DND-41 (cell line): ENCODE measurements around the gene MED12.

Experiments used
- ATAC-seq: fragments of 200-7000 bp; cut with Tn5 transposase; 3 replicates; pipeline ENCODE4 v1.9.1; 2021; ENCODE audit warnings: low read depth; ENCODE audit not compliant: insufficient read depth
- DNase-seq: peaks from one replicate; pipeline ENCODE4 v3.0.0-alpha.2; 2020
- H2AFZ ChIP-seq: 2 replicates; pipeline ENCODE4 v1.6.0; 2012; ENCODE audit warnings: low read depth, low read length
- H3K27ac ChIP-seq: 2 replicates; pipeline ENCODE4 v1.5.1; 2012; ENCODE audit warnings: low read length, inconsistent platforms
- H3K27me3 ChIP-seq: fragments of 200-600 bp; sonication (generic); 2 replicates; pipeline ENCODE4 v1.6.0; 2012; ENCODE audit warnings: low read length, mild to moderate bottlenecking, inconsistent platforms; ENCODE audit not compliant: insufficient read depth, poor library complexity
- H3K36me3 ChIP-seq: 2 replicates; pipeline ENCODE4 v1.5.1; 2012; ENCODE audit warnings: low read length, inconsistent platforms; ENCODE audit not compliant: insufficient read depth
- H3K4me1 ChIP-seq: 2 replicates; pipeline ENCODE4 v1.5.1; 2012; ENCODE audit warnings: mild to moderate bottlenecking, low read length; ENCODE audit not compliant: insufficient read depth
- H3K4me2 ChIP-seq: 2 replicates; pipeline ENCODE4 v1.6.0; 2012; ENCODE audit warnings: mild to moderate bottlenecking, moderate library complexity, low read length, inconsistent platforms; ENCODE audit not compliant: insufficient read depth
- H3K4me3 ChIP-seq, 2 experiments: fragments of 200-600 bp in 1 of 2; shearing (Covaris generic) in 1 of 2; 2 replicates each; pipeline ENCODE4 v1.5.1; 2012 to 2016; ENCODE audit warnings: inconsistent platforms in 2 of 2, low read length in 2 of 2, mild to moderate bottlenecking in 2 of 2, low read depth in 1 of 2, moderate library complexity in 1 of 2
- H3K79me2 ChIP-seq: 2 replicates; pipeline ENCODE4 v1.6.0; 2012; ENCODE audit warnings: low read length, inconsistent platforms; ENCODE audit not compliant: insufficient read depth
- H3K9ac ChIP-seq: 2 replicates; pipeline ENCODE4 v1.6.0; 2012; ENCODE audit warnings: low read depth, mild to moderate bottlenecking, inconsistent platforms, low read length, moderate library complexity
- H3K9me3 ChIP-seq: 2 replicates; pipeline ENCODE4 v1.5.1; 2012; ENCODE audit warnings: low read length, moderate library complexity, mild to moderate bottlenecking, inconsistent platforms; ENCODE audit not compliant: insufficient read depth, severe bottlenecking
- H4K20me1 ChIP-seq: 2 replicates; pipeline ENCODE4 v1.6.0; 2012; ENCODE audit warnings: low read length; ENCODE audit not compliant: insufficient read depth
- EZH2 ChIP-seq: IDR thresholded peaks from 3 replicates; pipeline ENCODE4 v1.6.1; 2012; ENCODE audit warnings: borderline replicate concordance, low read depth, mild to moderate bottlenecking, moderate library complexity, low read length, inconsistent platforms; ENCODE audit not compliant: severe bottlenecking
- TF ChIP-seq, protein P1 (sequence below): IDR thresholded peaks from 2 replicates; pipeline ENCODE4 v1.5.1; 2012; ENCODE audit warnings: borderline replicate concordance, low read length, moderate library complexity, mild to moderate bottlenecking; ENCODE audit not compliant: poor library complexity, severe bottlenecking; ENCODE audit errors: extremely low read depth

Gene MED12

DNA sequence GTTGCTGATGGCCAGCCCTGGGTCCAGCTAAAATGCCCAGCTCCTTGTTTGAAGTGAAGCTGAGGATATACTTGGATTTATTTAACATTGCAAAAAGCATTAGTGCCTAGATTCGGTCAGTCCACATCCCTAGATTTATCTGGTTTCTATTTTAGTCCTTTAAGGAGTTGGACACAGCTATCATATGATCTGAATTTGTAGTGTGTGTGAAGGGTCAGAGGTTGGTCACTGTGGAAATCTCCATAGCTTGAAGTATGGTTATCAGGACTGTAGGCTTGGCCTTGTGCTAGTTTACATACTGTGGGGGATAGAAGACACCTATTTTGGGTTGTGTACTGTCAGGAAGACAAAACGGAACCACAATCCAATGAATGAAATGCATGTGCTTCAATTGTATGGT, 55.0 kb downstream of the MED12 start:
- no peaks in the 10 kb centered on the region for H3K4me1 ChIP-seq
- H4K20me1 ChIP-seq = no peaks in the 10 kb centered on the region
- H2AFZ ChIP-seq = no peak overlapping the region
- no peak overlapping the region for H3K27ac ChIP-seq
- peaks cover 27% of the 10 kb centered on the region for H3K36me3 ChIP-seq
- H3K27me3 ChIP-seq = no peaks in the 10 kb centered on the region
- H3K9me3 ChIP-seq = no peaks in the 10 kb centered on the region
- H3K9ac ChIP-seq = no peak overlapping the region
- ATAC-seq (no peak), DNase-seq (no peak)
- no peak overlapping the region for H3K4me3 ChIP-seq
- no peak overlapping the region for H3K4me2 ChIP-seq
- peaks cover 7% of the 10 kb centered on the region; the same call in 1 of the 2 replicates for H3K79me2 ChIP-seq
- TF ChIP-seq, protein P1, sequence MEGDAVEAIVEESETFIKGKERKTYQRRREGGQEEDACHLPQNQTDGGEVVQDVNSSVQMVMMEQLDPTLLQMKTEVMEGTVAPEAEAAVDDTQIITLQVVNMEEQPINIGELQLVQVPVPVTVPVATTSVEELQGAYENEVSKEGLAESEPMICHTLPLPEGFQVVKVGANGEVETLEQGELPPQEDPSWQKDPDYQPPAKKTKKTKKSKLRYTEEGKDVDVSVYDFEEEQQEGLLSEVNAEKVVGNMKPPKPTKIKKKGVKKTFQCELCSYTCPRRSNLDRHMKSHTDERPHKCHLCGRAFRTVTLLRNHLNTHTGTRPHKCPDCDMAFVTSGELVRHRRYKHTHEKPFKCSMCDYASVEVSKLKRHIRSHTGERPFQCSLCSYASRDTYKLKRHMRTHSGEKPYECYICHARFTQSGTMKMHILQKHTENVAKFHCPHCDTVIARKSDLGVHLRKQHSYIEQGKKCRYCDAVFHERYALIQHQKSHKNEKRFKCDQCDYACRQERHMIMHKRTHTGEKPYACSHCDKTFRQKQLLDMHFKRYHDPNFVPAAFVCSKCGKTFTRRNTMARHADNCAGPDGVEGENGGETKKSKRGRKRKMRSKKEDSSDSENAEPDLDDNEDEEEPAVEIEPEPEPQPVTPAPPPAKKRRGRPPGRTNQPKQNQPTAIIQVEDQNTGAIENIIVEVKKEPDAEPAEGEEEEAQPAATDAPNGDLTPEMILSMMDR = no peak
- no peak for TF ChIP-seq EZH2

DNA sequence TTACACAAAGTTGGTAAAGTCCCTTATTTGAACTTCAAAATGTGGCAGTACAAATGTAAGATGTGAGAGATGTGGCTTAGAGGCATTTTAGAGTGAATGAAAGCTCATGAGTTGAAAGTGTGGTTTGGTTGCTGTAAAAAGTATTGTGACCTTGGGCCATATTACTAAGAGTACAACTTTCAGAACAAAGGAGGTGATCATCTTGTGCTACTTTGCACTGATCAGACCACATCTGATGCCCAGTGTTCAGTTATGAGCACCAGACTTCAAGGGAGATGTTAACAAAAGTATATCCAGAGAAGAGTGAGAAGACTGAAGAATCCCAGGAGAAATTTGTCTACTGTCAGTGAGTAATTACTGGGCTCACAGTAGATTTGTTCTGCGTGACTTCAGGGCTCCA, 56.4 kb downstream of the MED12 start:
- no peak for ATAC-seq
- peaks cover 5% of the 10 kb centered on the region; the same call in 1 of the 2 replicates for H3K79me2 ChIP-seq
- no peak overlapping the region for H3K27ac ChIP-seq
- TF ChIP-seq, protein P1 = no peak
- TF ChIP-seq EZH2 = no peak
- no peak for DNase-seq
- H2AFZ ChIP-seq = no peak overlapping the region
- no peak overlapping the region for H3K4me3 ChIP-seq
- H3K9me3 ChIP-seq = no peaks in the 10 kb centered on the region
- peaks cover 27% of the 10 kb centered on the region for H3K36me3 ChIP-seq
- no peak overlapping the region for H3K9ac ChIP-seq
- H4K20me1 ChIP-seq = no peaks in the 10 kb centered on the region
- no peak overlapping the region for H3K4me2 ChIP-seq
- H3K27me3 ChIP-seq = no peaks in the 10 kb centered on the region
- no peaks in the 10 kb centered on the region for H3K4me1 ChIP-seq

DNA sequence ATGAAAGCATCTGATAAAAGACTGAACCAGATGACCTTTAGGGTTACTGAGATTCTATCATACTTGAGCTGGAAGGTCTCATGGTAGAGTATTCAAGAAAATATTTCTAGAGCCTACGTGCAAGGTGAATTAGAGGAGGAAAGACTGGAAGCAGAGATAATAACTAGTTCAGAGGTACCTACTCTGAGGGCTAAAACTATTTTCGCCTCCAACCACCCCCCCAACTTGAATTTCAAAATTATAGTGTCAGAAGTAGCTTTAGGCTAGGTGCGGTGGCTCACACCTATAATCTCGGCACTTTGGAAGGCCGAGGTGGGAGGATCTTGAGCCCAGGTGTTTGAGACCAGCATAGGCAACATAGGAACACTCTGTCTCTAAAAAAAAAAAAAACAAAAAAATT, 57.1 kb downstream of the MED12 start:
- Histone ChIP-seq H3K79me2 (0 out of 2 replicates have a peak, but pooled peaks cover 4% of the 10 kb centered on the region), H3K27ac (no peak overlapping the region), H3K36me3 (peaks cover 32% of the 10 kb centered on the region), H3K27me3 (no peaks in the 10 kb centered on the region), H3K9me3 (no peaks in the 10 kb centered on the region), H2AFZ (no peak overlapping the region), H3K9ac (no peak overlapping the region), H4K20me1 (no peaks in the 10 kb centered on the region), H3K4me3 (no peak overlapping the region), H3K4me2 (no peak overlapping the region), H3K4me1 (no peaks in the 10 kb centered on the region)
- DNase-seq = no peak
- TF ChIP-seq EZH2 = no peak
- TF ChIP-seq, protein P1 = no peak
- ATAC-seq = no peak

DNA sequence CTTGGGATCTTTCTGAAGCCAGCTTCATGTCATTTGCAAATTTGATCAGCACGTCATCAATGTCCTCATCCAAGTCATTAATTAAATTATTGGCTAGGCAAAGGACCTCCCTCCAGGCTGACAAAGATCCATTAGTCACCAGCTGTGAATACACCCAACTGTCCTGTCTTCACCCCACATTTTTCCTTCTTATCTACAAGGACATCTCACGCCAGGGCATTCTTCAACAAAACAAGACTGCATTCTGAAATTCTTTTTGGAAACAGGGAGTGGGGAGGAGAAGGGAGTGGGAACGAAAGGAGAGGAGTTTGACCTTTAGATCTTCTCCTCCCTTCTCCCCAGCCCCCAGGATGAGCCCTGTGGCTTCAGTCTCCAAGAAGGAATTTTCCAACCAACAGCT, 58.9 kb downstream of the MED12 start:
- no peak for DNase-seq
- Histone ChIP-seq H3K9ac (no peak overlapping the region), H3K79me2 (0 out of 2 replicates have a peak, but pooled peaks cover 4% of the 10 kb centered on the region), H3K27me3 (no peaks in the 10 kb centered on the region), H3K36me3 (peaks cover 32% of the 10 kb centered on the region), H2AFZ (no peak overlapping the region), H4K20me1 (no peaks in the 10 kb centered on the region), H3K4me3 (no peak overlapping the region), H3K4me2 (no peak overlapping the region), H3K4me1 (peaks cover 12% of the 10 kb centered on the region), H3K27ac (no peak overlapping the region), H3K9me3 (no peaks in the 10 kb centered on the region)
- ATAC-seq = no peak
- no peak for TF ChIP-seq EZH2
- TF ChIP-seq, protein P1 = no peak
